Naive thymus-derived CD4-positive, alpha-beta T cell (primary cell): ENCODE results near the gene CHAD. TPM values are rescaled to one million over a fixed set of nuclear protein-coding genes. Genes with fewer than 3 reads are reported as not detected.
A peak's percentile ranks its signal among the peaks of the same experiment; 100 is the strongest.

Source experiments
- ATAC-seq: fragments of 150-1000 bp; cut with Tn5 transposase; 2 replicates; pipeline ENCODE4 v1.10.0; 2021; ENCODE audit warnings: mild to moderate bottlenecking, moderate library complexity
- CTCF ChIA-PET: fragments of 350-600 bp; sonication (Branson Sonifier 250); formaldehyde crosslinking; loops from one replicate; lab custom pipeline; 2021; ENCODE audit warnings: antibody characterized with exemption; lab: Charles Lee
- POLR2A ChIA-PET: fragments of 350-600 bp; sonication (Branson Sonifier 250); formaldehyde crosslinking; loops from one replicate; lab custom pipeline; 2021; ENCODE audit warnings: antibody characterized with exemption, inconsistent platforms; lab: Charles Lee
- DNase-seq, 9 donors: peaks; one replicate each; pipeline versions ENCODE4 v3.0.0 to v3.0.0-alpha.2; 2020 to 2022; ENCODE audit warnings: mixed read lengths in 1 of 9
- H3K27ac ChIP-seq: one replicate; pipeline ENCODE4 v1.7.0; 2013; ENCODE audit warnings: mild to moderate bottlenecking, low read depth, low read length, moderate library complexity
- H3K27me3 ChIP-seq, 2 donors: one replicate each; pipeline ENCODE4 v1.7.0; 2013; ENCODE audit warnings: low read length in 2 of 2, mild to moderate bottlenecking in 2 of 2, moderate library complexity in 2 of 2; ENCODE audit not compliant: control insufficient read depth in 2 of 2, insufficient read depth in 2 of 2
- H3K36me3 ChIP-seq, 3 experiments: 1 replicate in 2 of 3; 2 replicates in 1 of 3; pipeline ENCODE4 v1.7.0; 2013; ENCODE audit warnings: low read length in 3 of 3, mild to moderate bottlenecking in 3 of 3, moderate library complexity in 1 of 3; ENCODE audit not compliant: insufficient read depth in 3 of 3, control insufficient read depth in 2 of 3
- H3K4me1 ChIP-seq, 2 donors: one replicate each; pipeline ENCODE4 v1.7.0; 2013; ENCODE audit warnings: low read length in 2 of 2, mild to moderate bottlenecking in 2 of 2, moderate library complexity in 1 of 2; ENCODE audit not compliant: control insufficient read depth in 2 of 2, insufficient read depth in 2 of 2
- H3K4me3 ChIP-seq: 2 replicates; pipeline ENCODE4 v1.7.0; 2013; ENCODE audit warnings: mild to moderate bottlenecking, low read length
- H3K9me3 ChIP-seq, 3 experiments: 1 replicate in 2 of 3; 2 replicates in 1 of 3; pipeline ENCODE4 v1.7.0; 2013; ENCODE audit warnings: low read length in 3 of 3; ENCODE audit not compliant: control insufficient read depth in 2 of 3
- H3K27ac Mint-ChIP-seq, 9 donors: one replicate each; pipeline ENCODE4 v1.8.0; 2020 to 2022; ENCODE audit warnings: mixed read lengths in 9 of 9, mild to moderate bottlenecking in 8 of 9, moderate library complexity in 5 of 9, inconsistent platforms in 2 of 9
- H3K27me3 Mint-ChIP-seq, 5 donors: one replicate each; pipeline ENCODE4 v1.8.0; 2021 to 2022; ENCODE audit warnings: mixed read lengths in 5 of 5, mild to moderate bottlenecking in 1 of 5
- H3K36me3 Mint-ChIP-seq, 5 donors: one replicate each; pipeline ENCODE4 v1.8.0; 2020 to 2022; ENCODE audit warnings: mixed read lengths in 5 of 5, mild to moderate bottlenecking in 3 of 5, inconsistent platforms in 1 of 5
- H3K4me1 Mint-ChIP-seq, 7 donors: one replicate each; pipeline ENCODE4 v1.8.0; 2020 to 2022; ENCODE audit warnings: mixed read lengths in 7 of 7, mild to moderate bottlenecking in 3 of 7, inconsistent platforms in 1 of 7
- H3K4me3 Mint-ChIP-seq, 10 donors: one replicate each; pipeline ENCODE4 v1.8.0; 2020 to 2022; ENCODE audit warnings: mild to moderate bottlenecking in 10 of 10, mixed read lengths in 10 of 10, moderate library complexity in 6 of 10, inconsistent platforms in 2 of 10
- H3K9me3 Mint-ChIP-seq, 11 donors: one replicate each; pipeline ENCODE4 v1.8.0; 2020 to 2022; ENCODE audit warnings: mixed read lengths in 11 of 11, mild to moderate bottlenecking in 4 of 11, inconsistent platforms in 1 of 11, moderate library complexity in 1 of 11
- intact Hi-C, 2 donors: fragments of 100-400 bp; cut with micrococcal nuclease; formaldehyde crosslinking; loops; one replicate each; pipeline ENCODE4 v1.15.1; 2023
- polyA plus RNA-seq, 2 donors: library from polyadenylated mRNA; unstranded; fragments of 300-500 nt; fragmentation: Illumina TruSeq; gene quantifications; one replicate each; pipeline ENCODE4 v1.2.3, GENCODE V29; 2021
- total RNA-seq, 6 experiments: library from RNA in 5 of 6; stranded (reverse) in 5 of 6; gene quantifications; 1 replicate in 5 of 6; 2 replicates in 1 of 6; pipeline ENCODE4 v1.2.3 and lab custom pipeline; 2021 to 2026

CHAD gene
- total and polyA plus RNA-seq, 7 experiments from 2014 or later, result not detected

- Histone ChIP-seq H3K4me1 (peaks cover 6 to 14% of the 10 kb centered on the region in 2 donors), H3K4me3 (no peak overlapping the region), H3K27me3 (no peaks in the 10 kb centered on the region), H3K27ac (no peak overlapping the region), H3K36me3 (no peaks in the 10 kb centered on the region), H3K9me3 (no peaks in the 10 kb centered on the region)
- Mint-ChIP-seq H3K27ac (peak overlapping the region in 3 of 9 donors; percentile 51 to 80 (median 77)), H3K27me3 (no peaks in the 10 kb centered on the region), H3K4me1 (peaks cover 0 to 45% (median 32%) of the 10 kb centered on the region in 7 donors), H3K36me3 (peaks cover 0 to 3% (median 0%) of the 10 kb centered on the region in 5 donors), H3K9me3 (no peaks in the 10 kb centered on the region), H3K4me3 (peak overlapping the region in 1 of 10 donors; percentile 2)
- ChIA-PET CTCF (interaction anchor here (0.7 kb wide), 2 partner anchors 14 to 37 kb away, joined by 4 read pairs; partner anchors contain the start of gene CHAD), POLR2A (interaction anchor here (0.6 to 0.9 kb wide), 2 partner anchors 13 to 26 kb away, joined by 3 read pairs; no protein-coding TSS in a partner anchor)
- intact Hi-C loops, result no loop called here
- ATAC-seq (no peak), DNase-seq (no peak)
These were observed 37.0 kb upstream of the CHAD start for GRCh38 chr17:50505591-50506130.

- Mint-ChIP-seq H3K27me3 (peaks cover 0 to 2% (median 0%) of the 10 kb centered on the region in 5 donors), H3K4me3 (no peak overlapping the region), H3K4me1 (peaks cover 0 to 24% (median 13%) of the 10 kb centered on the region in 7 donors), H3K36me3 (no peaks in the 10 kb centered on the region), H3K27ac (peak overlapping the region in 4 of 9 donors; percentile 13 to 79 (median 66)), H3K9me3 (no peaks in the 10 kb centered on the region)
- Histone ChIP-seq H3K9me3 (no peaks in the 10 kb centered on the region), H3K36me3 (no peaks in the 10 kb centered on the region), H3K4me3 (no peak overlapping the region), H3K4me1 (peaks cover 0 to 8% of the 10 kb centered on the region in 2 donors), H3K27me3 (no peaks in the 10 kb centered on the region), H3K27ac (no peak overlapping the region)
- DNase-seq, result no peak
- POLR2A ChIA-PET, result interaction anchor here (0.6 to 0.7 kb wide), 2 partner anchors 19 to 31 kb away, joined by 3 to 4 read pairs; no protein-coding TSS in a partner anchor
- intact Hi-C loops, result no loop called here
- CTCF ChIA-PET, result interaction anchor here (0.6 to 2.5 kb wide), 4 partner anchors 15 to 65 kb away, joined by 4 to 13 read pairs (median 9); partner anchors contain the start of gene RSAD1
- no peak for ATAC-seq
These were observed 33.8 kb upstream of the CHAD start for GRCh38 chr17:50502301-50502990.

GRCh38 chr17:50501054-50501453 lies 32.4 kb upstream of the CHAD start:
- ATAC-seq, result no peak
- H3K27ac ChIP-seq, result no peak overlapping the region
- no peak overlapping the region for H3K4me3 ChIP-seq
- ChIA-PET CTCF (interaction anchor here (0.6 to 2.5 kb wide), 5 partner anchors 16 to 55 kb away, joined by 3 to 13 read pairs (median 7); partner anchors contain the start of gene RSAD1), POLR2A (interaction anchor here (0.9 to 1.5 kb wide), 3 partner anchors 8 to 21 kb away, joined by 3 to 5 read pairs (median 3); no protein-coding TSS in a partner anchor)
- Mint-ChIP-seq H3K9me3 (no peaks in the 10 kb centered on the region), H3K27ac (no peak overlapping the region), H3K4me3 (no peak overlapping the region), H3K4me1 (peaks cover 0 to 23% (median 13%) of the 10 kb centered on the region in 7 donors), H3K27me3 (peaks cover 0 to 3% (median 0%) of the 10 kb centered on the region in 5 donors), H3K36me3 (no peaks in the 10 kb centered on the region)
- intact Hi-C loops, result loop anchor here in 1 of 2 donors (1.0 kb wide), 2 partner anchors 23 to 139 kb away; partner anchors contain the start of gene RSAD1
- no peaks in the 10 kb centered on the region for H3K9me3 ChIP-seq
- H3K4me1 ChIP-seq, result peaks cover 0 to 8% of the 10 kb centered on the region in 2 donors
- no peaks in the 10 kb centered on the region for H3K36me3 ChIP-seq
- H3K27me3 ChIP-seq, result no peaks in the 10 kb centered on the region
- peak in 1 of 9 donors; percentile 18 for DNase-seq

GRCh38 chr17:50499721-50500120 lies 31.0 kb upstream of the CHAD start:
- Mint-ChIP-seq H3K36me3 (no peaks in the 10 kb centered on the region), H3K4me3 (no peak overlapping the region), H3K4me1 (peaks cover 0 to 16% (median 10%) of the 10 kb centered on the region in 7 donors), H3K27ac (no peak overlapping the region), H3K27me3 (peaks cover 0 to 7% (median 0%) of the 10 kb centered on the region in 5 donors), H3K9me3 (no peaks in the 10 kb centered on the region)
- Histone ChIP-seq H3K27ac (no peak overlapping the region), H3K4me3 (no peak overlapping the region), H3K36me3 (no peaks in the 10 kb centered on the region), H3K9me3 (no peaks in the 10 kb centered on the region), H3K27me3 (no peaks in the 10 kb centered on the region), H3K4me1 (peaks cover 0 to 7% of the 10 kb centered on the region in 2 donors)
- no peak for ATAC-seq
- no peak for DNase-seq
- intact Hi-C loops, result no loop called here
- ChIA-PET POLR2A (interaction anchor here (1.5 kb wide), 1 partner anchor 20 kb away, joined by 3 read pairs; no protein-coding TSS in a partner anchor), CTCF (interaction anchor here (0.7 to 2.3 kb wide), 2 partner anchors 12 to 18 kb away, joined by 3 to 7 read pairs; no protein-coding TSS in a partner anchor)

GRCh38 chr17:50499270-50499669 lies 30.6 kb upstream of the CHAD start:
- Histone ChIP-seq H3K27me3 (no peaks in the 10 kb centered on the region), H3K27ac (no peak overlapping the region), H3K4me1 (peaks cover 0 to 2% of the 10 kb centered on the region in 2 donors), H3K4me3 (no peak overlapping the region), H3K9me3 (no peaks in the 10 kb centered on the region), H3K36me3 (no peaks in the 10 kb centered on the region)
- no peak overlapping the region for H3K4me3 Mint-ChIP-seq
- CTCF ChIA-PET, result interaction anchor here (0.7 to 0.8 kb wide), 2 partner anchors 12 to 20 kb away, joined by 3 read pairs; no protein-coding TSS in a partner anchor
- POLR2A ChIA-PET, result no interaction called here
- H3K27me3 Mint-ChIP-seq, result peaks cover 0 to 7% (median 0%) of the 10 kb centered on the region in 5 donors
- H3K36me3 Mint-ChIP-seq, result no peaks in the 10 kb centered on the region
- H3K9me3 Mint-ChIP-seq, result no peaks in the 10 kb centered on the region
- peaks cover 0 to 12% (median 6%) of the 10 kb centered on the region in 7 donors for H3K4me1 Mint-ChIP-seq
- DNase-seq (no peak), ATAC-seq (no peak)
- intact Hi-C loops, result no loop called here
- no peak overlapping the region for H3K27ac Mint-ChIP-seq

- no peaks in the 10 kb centered on the region for H3K4me1 ChIP-seq
- ChIA-PET POLR2A (no interaction called here), CTCF (interaction anchor here (0.8 kb wide), 1 partner anchor 19 kb away, joined by 3 read pairs; no protein-coding TSS in a partner anchor)
- H3K27me3 ChIP-seq, result no peaks in the 10 kb centered on the region
- intact Hi-C loops, result no loop called here
- no peak overlapping the region for H3K27ac ChIP-seq
- Mint-ChIP-seq H3K27me3 (peaks cover 0 to 7% (median 0%) of the 10 kb centered on the region in 5 donors), H3K36me3 (no peaks in the 10 kb centered on the region), H3K4me1 (peaks cover 0 to 6% (median 0%) of the 10 kb centered on the region in 7 donors), H3K4me3 (no peak overlapping the region), H3K27ac (peak overlapping the region in 1 of 9 donors; percentile 25), H3K9me3 (no peaks in the 10 kb centered on the region)
- ATAC-seq (no peak), DNase-seq (no peak)
- H3K36me3 ChIP-seq, result no peaks in the 10 kb centered on the region
- no peak overlapping the region for H3K4me3 ChIP-seq
- H3K9me3 ChIP-seq, result no peaks in the 10 kb centered on the region
These were observed 29.6 kb upstream of the CHAD start for GRCh38 chr17:50498021-50498874.
